ENCODE measurements around the gene PPT2.

The PPT2 gene, protein sequence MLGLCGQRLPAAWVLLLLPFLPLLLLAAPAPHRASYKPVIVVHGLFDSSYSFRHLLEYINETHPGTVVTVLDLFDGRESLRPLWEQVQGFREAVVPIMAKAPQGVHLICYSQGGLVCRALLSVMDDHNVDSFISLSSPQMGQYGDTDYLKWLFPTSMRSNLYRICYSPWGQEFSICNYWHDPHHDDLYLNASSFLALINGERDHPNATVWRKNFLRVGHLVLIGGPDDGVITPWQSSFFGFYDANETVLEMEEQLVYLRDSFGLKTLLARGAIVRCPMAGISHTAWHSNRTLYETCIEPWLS

DNA sequence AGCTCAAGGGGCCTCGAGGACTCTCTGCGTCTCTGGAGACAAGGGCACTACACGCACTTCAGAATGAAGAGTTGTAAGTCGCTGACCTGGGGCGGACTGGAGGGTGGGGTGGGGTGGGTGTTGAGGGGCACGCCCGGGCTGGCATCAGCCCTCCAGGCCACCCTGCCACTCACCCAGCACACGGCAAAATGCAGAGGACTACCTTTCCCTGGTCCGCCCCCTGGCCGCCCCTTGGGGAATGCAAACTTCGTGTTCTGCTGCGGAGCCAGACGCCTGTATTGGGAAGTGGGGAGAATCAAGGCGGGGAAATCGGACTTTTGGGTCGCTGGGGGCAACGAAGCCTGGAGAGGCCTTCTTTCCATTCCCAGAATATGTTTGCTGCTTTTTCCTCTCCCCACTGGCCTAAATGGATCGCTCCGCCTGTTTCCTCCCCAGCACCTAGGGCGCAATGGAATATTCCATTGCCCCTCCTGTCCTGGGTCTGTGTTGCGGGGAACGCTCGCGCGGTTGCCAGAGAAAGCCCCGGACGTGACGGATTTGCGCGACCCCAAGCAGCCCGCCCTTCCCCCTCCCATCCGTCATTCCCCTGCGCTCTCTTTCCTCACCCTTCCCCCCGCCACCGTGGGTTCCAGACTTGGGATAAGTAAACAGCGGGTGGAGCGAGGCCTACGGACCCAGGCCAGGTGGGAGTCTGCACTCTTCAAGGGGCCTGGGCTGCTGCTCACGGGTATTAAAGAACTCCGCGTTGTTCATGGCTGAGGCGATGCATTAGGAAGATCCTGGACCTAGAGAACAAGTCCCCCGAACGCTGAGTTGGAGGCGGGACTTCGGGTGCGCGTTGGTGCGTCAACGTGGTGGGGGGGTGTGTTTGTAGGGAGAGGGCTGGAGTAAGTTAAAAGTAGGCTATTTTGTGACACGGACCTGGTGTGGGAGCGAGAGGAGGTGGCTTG lies at the start of gene PPT2:
TSS of gene PPT2 (plus strand) at position 578 of the 950 bp plus-strand sequence. CDS start 454 bp downstream, outside the sequence.
- DNase-seq (ENCODE audit: low spot score) = peak; percentile 87

- DNase-seq (ENCODE audit: low spot score) = no peak
Measured at GRCh38 chr6:32105433-32105832, 48.5 kb upstream of the PPT2 start.

- no peak for DNase-seq (ENCODE audit: low spot score)
Measured at GRCh38 chr6:32107406-32107805, 46.5 kb upstream of the PPT2 start.

DNA sequence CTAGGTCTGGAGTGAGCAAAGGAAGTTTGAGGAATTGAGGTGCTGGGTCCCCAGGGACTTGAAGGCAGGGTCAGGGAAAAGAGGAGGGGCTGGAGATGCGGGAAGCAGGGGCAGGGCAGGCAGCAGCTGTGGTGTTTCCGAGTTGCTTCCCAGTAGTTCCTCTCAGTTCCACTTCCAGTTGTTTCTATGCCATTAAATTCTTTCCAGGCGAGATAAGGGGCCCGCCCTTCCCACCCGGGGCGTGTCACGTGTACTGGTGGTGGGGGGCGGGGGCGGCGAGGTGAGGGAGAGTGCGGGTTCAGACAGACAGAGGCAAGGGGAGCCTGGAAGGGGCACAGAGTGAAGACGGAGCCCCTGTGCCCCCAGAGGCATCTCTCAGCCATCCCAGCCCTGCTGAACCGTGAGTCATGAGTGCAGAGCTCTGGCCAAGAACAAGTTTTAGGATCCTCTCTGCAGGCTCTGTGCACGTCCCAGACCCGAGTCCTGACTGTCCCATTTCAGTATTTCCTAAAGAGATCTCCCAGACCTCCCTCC lies 45.8 kb upstream of the PPT2 start:
- DNase-seq (ENCODE audit: low spot score) = no peak

DNA sequence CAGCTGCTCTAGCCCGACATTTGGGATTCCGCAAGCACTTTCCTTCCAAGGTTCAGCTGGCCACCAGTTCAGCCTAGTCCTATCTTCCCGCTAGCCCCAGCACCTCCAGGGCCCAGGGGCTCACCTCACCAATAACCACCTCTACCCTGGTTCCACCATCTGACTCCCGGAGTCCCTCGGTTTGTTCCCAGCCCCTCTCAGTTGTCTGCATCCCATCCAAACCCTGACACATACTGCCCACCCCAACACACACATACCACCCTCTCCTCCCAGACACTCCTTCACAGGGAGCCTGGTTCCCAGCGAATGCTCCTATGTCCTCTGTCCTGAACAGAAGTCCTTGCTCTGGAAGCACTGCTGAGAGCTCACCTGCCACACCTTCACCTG lies 45.2 kb upstream of the PPT2 start:
- DNase-seq (ENCODE audit: low spot score) = no peak

GRCh38 chr6:32109114-32109764 lies 44.7 kb upstream of the PPT2 start, which contains the start of gene TNXB:
Gene TNXB, minus strand, starts transcription at chr6:32109338. Its CDS starts 11,140 bp downstream, at chr6:32098198.
- no peak for DNase-seq (ENCODE audit: low spot score)

DNA sequence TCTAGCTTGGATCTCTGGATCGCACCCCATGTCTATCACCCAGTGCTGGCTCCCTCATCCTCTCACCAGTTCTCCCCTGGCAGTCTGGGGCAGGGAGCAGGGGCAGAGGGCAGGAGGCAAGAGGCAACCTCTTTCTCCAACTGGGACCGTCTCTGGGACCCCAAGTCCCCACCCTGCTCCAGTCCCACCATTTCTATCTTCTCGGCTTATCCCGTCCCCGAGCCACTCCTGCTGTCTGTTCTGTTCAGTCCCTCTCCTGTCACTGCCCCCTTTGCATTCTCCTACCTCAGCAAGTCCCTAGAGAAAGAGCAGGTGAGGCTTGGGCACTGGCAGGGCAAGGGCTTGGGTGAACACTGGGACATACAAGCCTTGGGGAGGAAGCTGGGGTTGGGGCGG lies 44.2 kb upstream of the PPT2 start:
- no peak for DNase-seq (ENCODE audit: low spot score)

GRCh38 chr6:32110632-32111031 lies 43.3 kb upstream of the PPT2 start:
- no peak for DNase-seq (ENCODE audit: low spot score)

GRCh38 chr6:32111424-32112066 lies 42.4 kb upstream of the PPT2 start:
- no peak for DNase-seq (ENCODE audit: low spot score)

DNA sequence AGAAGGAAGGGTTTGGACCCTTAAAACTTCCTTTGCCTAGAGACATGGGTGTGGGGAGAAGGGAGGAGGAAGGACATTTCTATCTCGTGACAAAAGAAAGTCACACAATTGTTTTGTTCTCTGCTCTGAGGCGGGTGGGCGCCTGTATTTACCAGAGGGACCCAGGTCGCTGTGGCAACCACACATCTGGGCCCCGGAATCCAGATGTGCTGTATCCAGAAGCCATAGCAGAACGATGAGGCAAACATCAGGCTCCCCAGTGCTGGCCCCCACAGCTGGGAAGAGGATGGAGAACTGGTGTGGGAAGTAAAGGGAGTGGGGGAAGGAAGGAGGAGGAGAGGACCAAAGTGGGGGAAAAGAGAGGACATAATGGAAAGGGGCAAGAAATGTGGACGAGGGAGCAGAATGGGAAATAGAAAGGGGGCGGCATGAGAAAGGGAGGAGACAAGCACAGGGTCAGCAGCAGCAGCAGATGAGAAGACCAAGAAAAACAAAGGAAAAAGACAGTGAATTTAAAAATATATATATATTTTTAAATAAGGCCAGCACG lies 41.4 kb upstream of the PPT2 start:
- DNase-seq (ENCODE audit: low spot score) = no peak

GRCh38 chr6:32113386-32114352 lies 40.3 kb upstream of the PPT2 start:
- DNase-seq (ENCODE audit: low spot score) = peak; percentile 57

DNA sequence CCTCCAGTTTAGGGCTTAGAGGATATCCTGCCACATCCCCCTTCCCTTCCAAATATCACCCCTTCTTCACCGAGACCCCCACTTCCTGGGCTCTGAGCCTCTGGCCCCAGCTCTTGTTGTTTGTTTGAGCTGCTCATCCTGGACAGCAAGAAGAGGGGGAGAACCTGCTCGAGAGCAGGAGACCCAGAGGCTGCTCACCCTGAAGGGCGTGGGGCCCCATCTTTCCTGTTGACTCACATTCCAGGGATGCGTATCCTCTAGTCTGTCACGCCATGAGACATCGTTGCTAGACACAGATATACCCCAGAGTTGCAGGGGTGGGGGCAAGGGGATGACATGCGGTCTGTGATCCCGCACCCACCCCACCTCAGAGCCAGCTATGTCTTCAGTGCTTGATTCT lies 39.1 kb upstream of the PPT2 start:
- DNase-seq (ENCODE audit: low spot score) = no peak

GRCh38 chr6:32115623-32116022 lies 38.3 kb upstream of the PPT2 start:
- DNase-seq (ENCODE audit: low spot score) = no peak

GRCh38 chr6:32116674-32117073 lies 37.3 kb upstream of the PPT2 start:
- DNase-seq (ENCODE audit: low spot score) = no peak

GRCh38 chr6:32117461-32117860 lies 36.5 kb upstream of the PPT2 start:
- DNase-seq (ENCODE audit: low spot score) = no peak

DNA sequence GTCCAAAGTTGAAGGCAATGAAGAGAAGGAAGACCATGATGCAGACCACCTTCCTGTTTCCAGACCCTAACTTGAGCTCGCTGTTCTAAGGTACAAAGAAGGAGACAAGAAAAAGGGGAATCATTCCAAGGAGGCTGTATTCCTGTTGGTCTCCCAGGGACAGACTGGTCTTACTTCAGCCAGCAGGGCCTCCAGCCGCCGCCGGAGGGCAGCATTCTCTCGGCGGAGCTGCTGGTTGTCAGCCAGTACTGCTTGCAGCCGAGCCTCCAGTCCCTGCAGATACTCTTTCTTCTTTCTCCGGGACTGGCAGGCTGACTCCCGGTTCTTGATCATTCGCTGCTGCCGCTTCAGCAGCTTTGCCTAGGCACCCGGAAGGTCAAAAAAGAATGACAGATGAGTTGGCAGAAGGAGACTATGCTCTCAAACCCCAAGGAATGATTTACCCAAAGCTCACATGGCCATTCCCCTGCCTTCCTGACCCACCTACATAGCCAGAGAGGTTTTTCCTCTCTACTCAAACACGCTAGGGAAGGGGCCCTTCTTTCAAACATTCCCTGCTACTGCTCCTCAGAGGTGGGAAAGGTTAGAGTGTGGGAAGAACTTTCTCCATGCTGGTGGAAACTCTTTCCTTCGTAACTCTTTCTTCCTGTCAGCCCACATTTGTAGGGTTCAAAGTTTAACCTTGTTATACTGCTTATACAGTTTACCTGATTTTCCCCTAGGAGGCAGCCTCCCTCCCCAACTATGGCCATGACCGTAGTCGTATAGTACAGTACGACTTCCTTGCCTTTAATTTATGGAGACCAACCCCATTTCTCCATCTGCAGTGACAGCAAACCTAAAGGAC lies 34.9 kb upstream of the PPT2 start:
- peak; percentile 84 for DNase-seq (ENCODE audit: low spot score)

GRCh38 chr6:32120573-32121059 lies 33.3 kb upstream of the PPT2 start:
- DNase-seq (ENCODE audit: low spot score) = no peak

DNA sequence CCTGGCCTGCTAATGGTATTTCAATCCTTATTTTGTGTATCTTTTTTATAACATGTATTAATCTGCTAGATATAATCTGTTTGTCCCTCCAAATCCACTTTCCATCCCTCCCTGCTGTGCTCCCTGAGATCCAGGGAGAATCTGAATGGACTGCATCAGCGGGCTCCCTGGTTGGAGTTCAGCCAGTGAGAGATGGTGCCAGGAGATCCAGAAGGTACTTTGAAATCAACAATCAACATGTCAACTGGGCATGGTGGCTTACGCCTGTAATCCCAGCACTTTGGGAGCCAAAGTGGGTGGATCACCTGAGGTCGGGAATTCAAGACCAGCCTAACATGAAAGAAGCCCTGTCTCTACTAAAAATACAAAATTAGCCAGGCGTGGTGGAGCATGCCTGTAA lies 30.3 kb upstream of the PPT2 start:
- DNase-seq (ENCODE audit: low spot score) = no peak

DNA sequence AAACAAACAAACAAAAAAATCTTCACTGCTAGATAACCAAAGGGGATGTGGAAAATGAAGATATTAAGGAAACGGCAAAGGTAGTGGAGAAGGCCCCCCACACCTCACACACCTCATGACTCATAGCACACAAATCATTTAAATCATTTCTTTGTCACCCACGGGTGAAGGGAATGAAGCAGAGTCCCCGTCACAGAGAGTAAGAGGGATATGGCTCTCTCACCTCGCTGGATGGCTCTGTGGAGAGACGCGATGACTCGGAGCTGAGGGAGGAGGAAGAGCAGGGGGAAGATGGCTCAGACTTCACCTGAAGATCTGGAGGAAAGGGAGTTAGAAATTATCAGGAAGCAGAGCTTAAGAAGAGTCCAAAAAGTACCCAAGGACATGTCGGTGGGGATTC lies 27.1 kb upstream of the PPT2 start:
- no peak for DNase-seq (ENCODE audit: low spot score)

All from pons (tissue), 1 donor.